HepG2 (cell line): ENCODE data around the gene VPS13D. TPM values are rescaled to one million over a fixed set of nuclear protein-coding genes. Genes with fewer than 3 reads are reported as not detected.

Experiments used
- AFF4 ChIP-seq: sonication (generic); formaldehyde crosslinking; IDR thresholded peaks from 2 replicates; pipeline ENCODE4 v1.4.0; 2020; ENCODE audit warnings: missing genetic modification reagents
- AGO2 ChIP-seq: fragments of 200-400 bp; formaldehyde crosslinking; optimal IDR thresholded peaks from 2 replicates; pipeline ENCODE3; 2017; ENCODE audit warnings: mild to moderate bottlenecking, low read depth, low read length, moderate library complexity
- AHR ChIP-seq: IDR thresholded peaks from 2 replicates; pipeline ENCODE4 v1.6.1; 2018; ENCODE audit warnings: missing genetic modification reagents, missing compliant biosample characterization
- ATF3 ChIP-seq: sonication (generic); formaldehyde crosslinking; IDR thresholded peaks from 2 replicates; pipeline ENCODE4 v1.4.0; 2020; ENCODE audit warnings: missing genetic modification reagents
- EED ChIP-seq: sonication (generic); formaldehyde crosslinking; IDR thresholded peaks from 2 replicates; pipeline ENCODE4 v1.5.0; 2020; ENCODE audit warnings: mild to moderate bottlenecking, missing genetic modification reagents
- EP300 ChIP-seq, 3 experiments: sonication (generic) in 1 of 3; formaldehyde crosslinking in 1 of 3; IDR thresholded peaks; 2 replicates each; pipeline versions ENCODE4 v1.5.1 to v1.6.1; 2011 to 2020; ENCODE audit warnings: low read depth in 2 of 3, low read length in 2 of 3, borderline replicate concordance in 1 of 3, improper control_type of control experiment in 1 of 3, mild to moderate bottlenecking in 1 of 3, missing genetic modification reagents in 1 of 3, moderate library complexity in 1 of 3
- FUBP1 ChIP-seq: sonication (generic); formaldehyde crosslinking; IDR thresholded peaks from 2 replicates; pipeline ENCODE4 v1.5.1; 2020; ENCODE audit warnings: missing genetic modification reagents, mild to moderate bottlenecking, borderline replicate concordance
- HDAC6 ChIP-seq: fragments of 200-600 bp; sonication (generic); IDR thresholded peaks from 2 replicates; pipeline ENCODE4 v1.7.0; 2017; ENCODE audit warnings: mild to moderate bottlenecking, antibody characterized with exemption, low read length, low read depth
- PHF5A ChIP-seq: IDR thresholded peaks from one replicate; pipeline ENCODE4 v1.6.1; 2018; ENCODE audit warnings: low read depth, missing genetic modification reagents; ENCODE audit not compliant: unreplicated experiment
- RELA ChIP-seq: sonication (generic); formaldehyde crosslinking; IDR thresholded peaks from 2 replicates; pipeline ENCODE4 v1.4.0; 2020; ENCODE audit warnings: missing genetic modification reagents
- RFX1 ChIP-seq: fragments of 450-650 bp; IDR thresholded peaks from 2 replicates; pipeline ENCODE4 v1.6.1; 2017
- SNAPC2 ChIP-seq: sonication (generic); formaldehyde crosslinking; IDR thresholded peaks from 2 replicates; pipeline ENCODE4 v1.8.1; 2022; ENCODE audit warnings: mild to moderate bottlenecking, missing genetic modification reagents
- THAP11 ChIP-seq: IDR thresholded peaks from 2 replicates; pipeline ENCODE4 v1.6.1; 2016; ENCODE audit warnings: missing biosample characterization, missing genetic modification reagents
- THRA ChIP-seq: sonication (generic); formaldehyde crosslinking; IDR thresholded peaks from 2 replicates; pipeline ENCODE4 v1.4.0; 2020; ENCODE audit warnings: missing genetic modification reagents, borderline replicate concordance
- YY1 ChIP-seq: IDR thresholded peaks from 2 replicates; pipeline ENCODE4 v1.6.1; 2011; ENCODE audit warnings: low read length, low read depth, moderate library complexity, mild to moderate bottlenecking; ENCODE audit not compliant: insufficient read depth, insufficient replicate concordance
- ZMAT5 ChIP-seq: sonication (generic); formaldehyde crosslinking; IDR thresholded peaks from 2 replicates; pipeline ENCODE4 v1.5.0; 2020; ENCODE audit warnings: mild to moderate bottlenecking, low read depth, missing genetic modification reagents, borderline replicate concordance
- ZNF136 ChIP-seq: sonication (generic); formaldehyde crosslinking; IDR thresholded peaks from 2 replicates; pipeline ENCODE4 v1.8.1; 2022; ENCODE audit warnings: low read depth, mild to moderate bottlenecking, moderate library complexity, missing genetic modification reagents
- ZNF362 ChIP-seq: sonication (generic); formaldehyde crosslinking; IDR thresholded peaks from 2 replicates; pipeline ENCODE4 v1.4.0; 2020; ENCODE audit warnings: missing genetic modification reagents, mild to moderate bottlenecking, borderline replicate concordance
- ZNF496 ChIP-seq: sonication (generic); formaldehyde crosslinking; IDR thresholded peaks from 2 replicates; pipeline ENCODE4 v1.8.1; 2023; ENCODE audit warnings: mild to moderate bottlenecking, moderate library complexity, missing genetic modification reagents; ENCODE audit not compliant: insufficient replicate concordance
- polyA plus RNA-seq, 8 experiments: library from polyadenylated mRNA; depleted of rRNA in 3 of 8; stranded (reverse) in 7 of 8; unstranded in 1 of 8; fragments of >200 nt; fragmentation: Illumina TruSeq in 4 of 8; extraction: Trizol in 4 of 8; gene quantifications; 2 replicates each; pipeline versions ENCODE4 v1.2.1 to v1.2.3, GENCODE V29; 2011 to 2016; ENCODE audit warnings: low read depth in 4 of 8, missing spikeins in 1 of 8, mixed read lengths in 1 of 8; ENCODE audit not compliant: insufficient read depth in 1 of 8
- total RNA-seq, 5 experiments: library from RNA; depleted of rRNA; stranded (reverse); fragments of >200 nt; fragmentation: Illumina TruSeq; extraction: Trizol; gene quantifications; 2 replicates each; pipeline ENCODE4 v1.2.3, GENCODE V29; 2016; ENCODE audit warnings: low read depth in 1 of 5

VPS13D gene
- total and polyA plus RNA-seq, 2 of the 13 experiments (the other 11 are each of a cell fraction or from before 2014, with no cell fraction given), result 8.6 to 13.9 TPM

GRCh38 chr1:12539705-12540579 is 310.1 kb downstream of the VPS13D start (continued):
- TF ChIP-seq EP300 (IDR thresholded peaks at IDR 0.05; ENCODE audit: low read depth in 2 of 2, low read length in 2 of 2), result no peak
- no peak for TF ChIP-seq EP300 (CRISPR knock-in tag; IDR thresholded peaks at IDR 0.05; ENCODE audit: borderline replicate concordance)
- no peak for TF ChIP-seq RELA (CRISPR knock-in tag)
- 0 out of 2 replicates have a peak, but pooled peaks have one; percentile 5 for TF ChIP-seq THRA (CRISPR knock-in tag)
- no peak for TF ChIP-seq PHF5A (CRISPR knock-in tag)
- no peak for TF ChIP-seq AHR (CRISPR knock-in tag)
- TF ChIP-seq AFF4, result no peak
- TF ChIP-seq ZMAT5, result no peak
- TF ChIP-seq SNAPC2 (CRISPR knock-in tag), result no peak
- TF ChIP-seq ATF3 (CRISPR knock-in tag), result no peak
- no peak for TF ChIP-seq EED (CRISPR knock-in tag)
- TF ChIP-seq ZNF496, result no peak
- peak; percentile 34 for TF ChIP-seq AGO2
- TF ChIP-seq THAP11, result no peak
- TF ChIP-seq FUBP1 (CRISPR knock-in tag), result no peak
- TF ChIP-seq YY1, result no peak
- TF ChIP-seq HDAC6, result no peak
- TF ChIP-seq RFX1, result no peak
- TF ChIP-seq ZNF362 (CRISPR knock-in tag), result no peak
- TF ChIP-seq ZNF136, result no peak
